ENCODE measurements around the gene RSKR.

- TF ChIP-seq POLR2A (IDR thresholded peaks at IDR 0.05; ENCODE audit: low read length) (no peak), GATA1 (IDR thresholded peaks at IDR 0.05; ENCODE audit: low read depth, low read length) (no peak)
Measured at GRCh38 chr17:28597606-28598383, 16.2 kb downstream of the RSKR start.
